Kidney (tissue), 14 donors: ENCODE results near the gene PCBD2. TPM values are rescaled to one million over a fixed set of nuclear protein-coding genes. Genes with fewer than 3 reads are reported as not detected.
"Not testable (repeated sequence)": the region's sequence is repeated elsewhere in the genome, so short reads cannot be mapped to it uniquely, and the experiment has no call there.

ENCODE experiments used
- DNase-seq, 5 donors: peaks; one replicate each; pipeline ENCODE4 v3.0.0-alpha.2; 2013 to 2020
- FAIRE-seq: peaks from 2 replicates; lab custom pipeline; 2012; peaks lifted over from hg19 to GRCh38; lab: Jason Lieb, UNC
- H3K27ac ChIP-seq, 2 donors: one replicate each; pipeline ENCODE4 v1.7.0; 2013; ENCODE audit warnings: low read depth in 2 of 2, low read length in 2 of 2, inconsistent platforms in 1 of 2
- H3K27me3 ChIP-seq: one replicate; pipeline ENCODE4 v1.7.1; 2013; ENCODE audit warnings: low read length, inconsistent platforms; ENCODE audit not compliant: control insufficient read depth, insufficient read depth
- H3K36me3 ChIP-seq, 3 donors: one replicate each; pipeline versions ENCODE4 v1.7.0 to v1.7.1; 2013; ENCODE audit warnings: low read length in 3 of 3, control low read depth in 1 of 3, inconsistent platforms in 1 of 3; ENCODE audit not compliant: insufficient read depth in 3 of 3, control insufficient read depth in 2 of 3
- H3K4me1 ChIP-seq, 3 donors: one replicate each; pipeline versions ENCODE4 v1.7.0 to v1.7.1; 2013; ENCODE audit warnings: low read length in 3 of 3, inconsistent platforms in 1 of 3, low read depth in 1 of 3; ENCODE audit not compliant: control insufficient read depth in 2 of 3, insufficient read depth in 2 of 3
- H3K4me3 ChIP-seq, 3 donors: one replicate each; pipeline versions ENCODE4 v1.7.0 to v1.8.1; 2013; ENCODE audit warnings: low read length in 3 of 3, control low read depth in 1 of 3, inconsistent platforms in 1 of 3
- H3K9ac ChIP-seq, 3 donors: one replicate each; pipeline versions ENCODE4 v1.7.0 to v1.7.1; 2013; ENCODE audit warnings: low read length in 3 of 3, control low read depth in 1 of 3, inconsistent platforms in 1 of 3
- H3K9me3 ChIP-seq, 3 donors: one replicate each; pipeline versions ENCODE4 v1.7.0 to v1.7.1; 2013; ENCODE audit warnings: low read length in 3 of 3, control low read depth in 1 of 3, inconsistent platforms in 1 of 3; ENCODE audit not compliant: control insufficient read depth in 2 of 3, insufficient read depth in 1 of 3
- intact Hi-C: fragments of 100-400 bp; cut with DNase I; formaldehyde crosslinking; loops from one replicate; pipeline ENCODE4 v1.11.1; 2022
- polyA plus RNA-seq: library from polyadenylated mRNA; stranded (reverse); fragments of 350-450 nt; fragmentation: Illumina TruSeq; extraction: RNeasy Lipid Tissue Mini Kit (QIAGEN cat#74804); gene quantifications from one replicate; pipeline ENCODE4 v1.2.3, GENCODE V29; 2014; ENCODE audit warnings: low read depth, low replicate concordance; ENCODE audit not compliant: insufficient read depth
- total RNA-seq: library from RNA; stranded (reverse); fragmentation: NEBNext Ultra II Directional; extraction: Animal tissue kit (Norgen Biotek cat#: 25700); gene quantifications from one replicate; pipeline ENCODE4 v1.2.1, GENCODE V29; 2021
- TF ChIP-seq, protein P1 (sequence below): IDR thresholded peaks from 3 replicates; pipeline ENCODE4 v1.5.1; 2012; ENCODE audit warnings: mild to moderate bottlenecking, moderate library complexity, borderline replicate concordance; ENCODE audit not compliant: insufficient read depth; ENCODE audit errors: extremely low read depth
- donor health status: control.
- donor health status: control.
- donor health status: control.
- donor health status: control.
- donor health status: control.
- donor health status: DM: yes; HTN: yes; CAD: no.
- donor health status: Normal renal cell carcinoma (clear cell type).

The PCBD2 gene
- total and polyA plus RNA-seq, 2 donors from 2014 or later, result 8.4 to 19.2 TPM

GRCh38 chr5:134995850-134996402 lies 91.0 kb downstream of the PCBD2 start:
- intact Hi-C loops, result no loop called here
- DNase-seq (no peak), FAIRE-seq (no peak)
- H3K27ac ChIP-seq, result no peak overlapping the region
- TF ChIP-seq, protein P1, sequence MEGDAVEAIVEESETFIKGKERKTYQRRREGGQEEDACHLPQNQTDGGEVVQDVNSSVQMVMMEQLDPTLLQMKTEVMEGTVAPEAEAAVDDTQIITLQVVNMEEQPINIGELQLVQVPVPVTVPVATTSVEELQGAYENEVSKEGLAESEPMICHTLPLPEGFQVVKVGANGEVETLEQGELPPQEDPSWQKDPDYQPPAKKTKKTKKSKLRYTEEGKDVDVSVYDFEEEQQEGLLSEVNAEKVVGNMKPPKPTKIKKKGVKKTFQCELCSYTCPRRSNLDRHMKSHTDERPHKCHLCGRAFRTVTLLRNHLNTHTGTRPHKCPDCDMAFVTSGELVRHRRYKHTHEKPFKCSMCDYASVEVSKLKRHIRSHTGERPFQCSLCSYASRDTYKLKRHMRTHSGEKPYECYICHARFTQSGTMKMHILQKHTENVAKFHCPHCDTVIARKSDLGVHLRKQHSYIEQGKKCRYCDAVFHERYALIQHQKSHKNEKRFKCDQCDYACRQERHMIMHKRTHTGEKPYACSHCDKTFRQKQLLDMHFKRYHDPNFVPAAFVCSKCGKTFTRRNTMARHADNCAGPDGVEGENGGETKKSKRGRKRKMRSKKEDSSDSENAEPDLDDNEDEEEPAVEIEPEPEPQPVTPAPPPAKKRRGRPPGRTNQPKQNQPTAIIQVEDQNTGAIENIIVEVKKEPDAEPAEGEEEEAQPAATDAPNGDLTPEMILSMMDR, result no peak
- no peaks in the 10 kb centered on the region for H3K4me1 ChIP-seq
- no peak overlapping the region for H3K9ac ChIP-seq
- H3K27me3 ChIP-seq, result no peaks in the 10 kb centered on the region
- H3K9me3 ChIP-seq, result peaks cover 0 to 4% (median 0%) of the 10 kb centered on the region in 3 donors
- H3K36me3 ChIP-seq, result no peaks in the 10 kb centered on the region
- H3K4me3 ChIP-seq, result no peak overlapping the region

- intact Hi-C loops, result no loop called here
- H3K9me3 ChIP-seq, result no peaks in the 10 kb centered on the region
- H3K9ac ChIP-seq, result no peak overlapping the region
- H3K27ac ChIP-seq, result no peak overlapping the region
- no peaks in the 10 kb centered on the region for H3K4me1 ChIP-seq
- H3K4me3 ChIP-seq, result no peak overlapping the region
- TF ChIP-seq, protein P1, result no peak
- DNase-seq (no peak), FAIRE-seq (no peak)
- no peaks in the 10 kb centered on the region for H3K27me3 ChIP-seq
- no peaks in the 10 kb centered on the region for H3K36me3 ChIP-seq
Measured at GRCh38 chr5:134997015-134997414, 92.1 kb downstream of the PCBD2 start.

DNA sequence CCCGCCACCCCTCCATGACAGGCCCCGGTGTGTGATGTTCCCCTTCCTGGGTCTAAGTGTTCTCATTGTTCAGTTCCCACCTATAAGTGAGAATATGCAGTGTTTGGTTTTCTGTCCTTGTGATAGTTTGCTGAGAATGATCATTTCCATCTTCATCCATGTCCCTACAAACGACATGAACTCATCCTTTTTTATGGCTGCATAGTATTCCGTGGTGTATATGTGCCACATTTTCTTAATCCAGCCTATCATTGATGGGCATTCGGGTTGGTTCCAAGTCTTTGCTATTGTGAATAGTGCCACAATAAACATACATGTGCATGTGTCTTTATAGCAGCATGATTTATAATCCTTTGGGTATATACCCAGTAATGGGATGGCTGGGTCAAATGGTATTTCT lies 93.1 kb downstream of the PCBD2 start:
- not testable (repeated sequence) for H3K4me1 ChIP-seq, H3K27me3 ChIP-seq, FAIRE-seq

DNA sequence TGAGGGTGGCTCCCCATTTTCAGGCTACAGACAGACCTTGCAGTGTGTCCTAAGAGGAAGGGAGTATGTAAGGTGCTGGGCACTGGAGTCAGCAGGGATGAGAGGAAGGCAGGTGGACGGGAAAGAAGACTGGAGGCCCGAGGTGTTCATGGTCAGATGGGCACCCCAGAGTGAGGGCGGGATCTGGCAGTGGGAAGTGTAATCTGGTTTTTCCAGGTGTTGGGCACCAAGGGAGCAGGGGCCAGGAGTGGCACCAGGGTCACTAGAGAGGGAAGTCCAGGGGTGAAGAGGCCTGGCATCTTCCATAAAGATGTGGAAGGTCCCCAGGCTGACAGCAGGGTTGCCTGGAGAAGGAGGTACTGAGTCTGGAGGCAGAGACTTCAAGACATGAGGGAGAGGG lies 99.4 kb downstream of the PCBD2 start:
- TF ChIP-seq, protein P1, result no peak
- Histone ChIP-seq H3K4me1 (no peaks in the 10 kb centered on the region), H3K27me3 (no peaks in the 10 kb centered on the region), H3K27ac (no peak overlapping the region), H3K4me3 (no peak overlapping the region), H3K9me3 (no peaks in the 10 kb centered on the region), H3K36me3 (no peaks in the 10 kb centered on the region), H3K9ac (no peak overlapping the region)
- no peak for DNase-seq
- intact Hi-C loops, result no loop called here
- no peak for FAIRE-seq

More for the DNA sequence above, 93.1 kb downstream of the PCBD2 start:
- H3K27ac ChIP-seq, H3K9me3 ChIP-seq, intact Hi-C loops, H3K9ac ChIP-seq, H3K36me3 ChIP-seq, DNase-seq, H3K4me3 ChIP-seq: not testable (repeated sequence)
